Measurements from ENCODE around the gene RBM27. TPM values are rescaled to one million over a fixed set of nuclear protein-coding genes. Genes with fewer than 3 reads are reported as not detected.

The RBM27 gene, protein sequence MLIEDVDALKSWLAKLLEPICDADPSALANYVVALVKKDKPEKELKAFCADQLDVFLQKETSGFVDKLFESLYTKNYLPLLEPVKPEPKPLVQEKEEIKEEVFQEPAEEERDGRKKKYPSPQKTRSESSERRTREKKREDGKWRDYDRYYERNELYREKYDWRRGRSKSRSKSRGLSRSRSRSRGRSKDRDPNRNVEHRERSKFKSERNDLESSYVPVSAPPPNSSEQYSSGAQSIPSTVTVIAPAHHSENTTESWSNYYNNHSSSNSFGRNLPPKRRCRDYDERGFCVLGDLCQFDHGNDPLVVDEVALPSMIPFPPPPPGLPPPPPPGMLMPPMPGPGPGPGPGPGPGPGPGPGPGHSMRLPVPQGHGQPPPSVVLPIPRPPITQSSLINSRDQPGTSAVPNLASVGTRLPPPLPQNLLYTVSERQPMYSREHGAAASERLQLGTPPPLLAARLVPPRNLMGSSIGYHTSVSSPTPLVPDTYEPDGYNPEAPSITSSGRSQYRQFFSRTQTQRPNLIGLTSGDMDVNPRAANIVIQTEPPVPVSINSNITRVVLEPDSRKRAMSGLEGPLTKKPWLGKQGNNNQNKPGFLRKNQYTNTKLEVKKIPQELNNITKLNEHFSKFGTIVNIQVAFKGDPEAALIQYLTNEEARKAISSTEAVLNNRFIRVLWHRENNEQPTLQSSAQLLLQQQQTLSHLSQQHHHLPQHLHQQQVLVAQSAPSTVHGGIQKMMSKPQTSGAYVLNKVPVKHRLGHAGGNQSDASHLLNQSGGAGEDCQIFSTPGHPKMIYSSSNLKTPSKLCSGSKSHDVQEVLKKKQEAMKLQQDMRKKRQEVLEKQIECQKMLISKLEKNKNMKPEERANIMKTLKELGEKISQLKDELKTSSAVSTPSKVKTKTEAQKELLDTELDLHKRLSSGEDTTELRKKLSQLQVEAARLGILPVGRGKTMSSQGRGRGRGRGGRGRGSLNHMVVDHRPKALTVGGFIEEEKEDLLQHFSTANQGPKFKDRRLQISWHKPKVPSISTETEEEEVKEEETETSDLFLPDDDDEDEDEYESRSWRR
- 10.3 to 16.1 TPM (median 10.8 TPM) in 5 replicates for total RNA-seq (2022; extraction: Qiagen RNA extraction)

DNA sequence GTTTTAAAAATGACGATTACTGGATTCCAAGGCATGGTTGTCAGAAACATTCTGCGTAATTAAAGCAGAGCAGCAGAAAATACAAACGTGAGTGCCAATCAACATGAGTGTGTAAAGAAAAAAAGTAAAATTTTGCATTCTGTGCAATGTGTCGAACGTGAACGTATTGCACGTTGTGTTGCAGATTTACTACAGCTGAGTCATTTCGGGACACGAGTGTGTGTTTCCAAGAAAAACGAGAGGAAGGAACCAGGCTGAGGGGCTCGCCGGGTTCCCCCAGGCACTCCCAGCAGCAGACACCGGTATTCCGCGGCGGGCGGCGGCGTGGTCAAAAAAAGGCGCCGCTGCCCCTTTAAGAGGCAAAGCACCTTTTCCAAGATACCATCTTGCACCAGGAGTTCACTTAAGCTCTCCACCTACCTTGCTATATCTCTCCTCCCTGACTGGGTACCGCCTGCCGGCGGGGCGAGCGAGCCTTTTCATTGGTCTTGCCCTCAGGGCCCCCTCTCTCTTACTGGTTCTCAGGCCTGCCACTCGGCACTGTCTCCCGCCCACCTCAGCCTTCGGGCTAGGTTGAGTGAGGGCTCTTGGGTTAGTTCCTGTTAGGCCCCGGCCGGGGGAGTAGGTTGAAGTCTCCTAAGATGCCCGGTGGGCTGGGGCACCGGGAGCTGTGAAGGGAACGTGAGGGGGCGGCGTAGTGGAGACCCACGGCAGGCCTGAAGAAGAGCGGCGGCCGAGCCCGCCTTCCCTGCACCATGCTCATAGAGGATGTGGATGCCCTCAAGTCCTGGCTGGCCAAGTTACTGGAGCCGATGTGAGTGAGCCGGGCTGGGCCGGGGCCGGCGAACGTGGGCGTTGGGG is at the start of gene RBM27:
Gene RBM27, plus strand, starts transcription at position 595 of the 861 bp plus-strand sequence. Its CDS starts 161 bp downstream, at position 756.

Other genes starting within 250 kb of the RBM27 start
- 0.20 to 0.40 TPM (median 0.22 TPM) in 5 replicates for gene PLAC8L1, start 98.0 kb upstream of the RBM27 start, total RNA-seq (2022; extraction: Qiagen RNA extraction)
- 49.8 to 66.5 TPM (median 51.9 TPM) in 5 replicates for gene LARS1, start 21.0 kb upstream of the RBM27 start, total RNA-seq (2022; extraction: Qiagen RNA extraction)
- 0.07 to 0.10 TPM (median 0.10 TPM) in 5 replicates for gene POU4F3, start 135.2 kb downstream of the RBM27 start, total RNA-seq (2022; extraction: Qiagen RNA extraction)
- 43.1 to 55.0 TPM (median 44.7 TPM) in 5 replicates for gene TCERG1, start 243.7 kb downstream of the RBM27 start, total RNA-seq (2022; extraction: Qiagen RNA extraction)

Data from A549 treated with Hydrocortisone at 1 μM for 4 hours (cell line).